T-helper 2 cell treated with Interferon-gamma antibody and Interleukin-4, amounts not matched to agents 100 ng/mL and 5 ng/mL, for 36 hours (primary cell): ENCODE results near the gene IMPA2. TPM values are rescaled to one million over a fixed set of nuclear protein-coding genes. Genes with fewer than 3 reads are reported as not detected.

Experiments used
- intact Hi-C: fragments of 100-400 bp; cut with micrococcal nuclease; formaldehyde crosslinking; loops from one replicate; pipeline ENCODE4 v1.15.1; 2023
- total RNA-seq: library from RNA; stranded (reverse); gene quantifications from 2 replicates; pipeline ENCODE4 v1.2.3, GENCODE V29; 2022

Gene IMPA2
- total RNA-seq, 1 donor from 2014 or later: 21.7 TPM

- intact Hi-C loops: no loop called here
These were observed 64.9 kb downstream of the IMPA2 start for GRCh38 chr18:12046046-12046750.

GRCh38 chr18:12046751-12047335 is 65.5 kb downstream of the IMPA2 start:
- intact Hi-C loops: no loop called here

GRCh38 chr18:12048010-12048826 is 66.9 kb downstream of the IMPA2 start:
- intact Hi-C loops: no loop called here

GRCh38 chr18:12048827-12049175 is 67.5 kb downstream of the IMPA2 start:
- intact Hi-C loops: no loop called here

GRCh38 chr18:12049978-12050811 is 68.9 kb downstream of the IMPA2 start:
- intact Hi-C loops: loop anchor here (10.0 kb wide), 1 partner anchor 185 kb away; no protein-coding TSS in a partner anchor

GRCh38 chr18:12052866-12053265 is 71.6 kb downstream of the IMPA2 start:
- intact Hi-C loops: loop anchor here (10.0 kb wide), 1 partner anchor 182 kb away; no protein-coding TSS in a partner anchor

GRCh38 chr18:12053289-12053688 is 72.0 kb downstream of the IMPA2 start:
- intact Hi-C loops: loop anchor here (10.0 kb wide), 1 partner anchor 182 kb away; no protein-coding TSS in a partner anchor

- intact Hi-C loops: loop anchor here (10.0 kb wide), 1 partner anchor 179 kb away; no protein-coding TSS in a partner anchor
These were observed 75.0 kb downstream of the IMPA2 start for GRCh38 chr18:12056034-12056883.

- intact Hi-C loops: loop anchor here (10.0 kb wide), 1 partner anchor 178 kb away; no protein-coding TSS in a partner anchor
These were observed 75.6 kb downstream of the IMPA2 start for GRCh38 chr18:12056884-12057402.

GRCh38 chr18:12057419-12058039 is 76.2 kb downstream of the IMPA2 start:
- intact Hi-C loops: loop anchor here (10.0 kb wide), 1 partner anchor 177 kb away; no protein-coding TSS in a partner anchor

GRCh38 chr18:12059334-12060181 is 78.3 kb downstream of the IMPA2 start:
- intact Hi-C loops: loop anchor here (10.0 kb wide), 1 partner anchor 175 kb away; no protein-coding TSS in a partner anchor

GRCh38 chr18:12060182-12060870 is 79.0 kb downstream of the IMPA2 start:
- intact Hi-C loops: no loop called here

GRCh38 chr18:12061685-12062084 is 80.4 kb downstream of the IMPA2 start:
- intact Hi-C loops: no loop called here

- intact Hi-C loops: no loop called here
These were observed 81.7 kb downstream of the IMPA2 start for GRCh38 chr18:12062974-12063373.

- intact Hi-C loops: no loop called here
These were observed 82.9 kb downstream of the IMPA2 start for GRCh38 chr18:12064086-12064763.

GRCh38 chr18:12065397-12065796 is 84.1 kb downstream of the IMPA2 start:
- intact Hi-C loops: no loop called here

- intact Hi-C loops: no loop called here
These were observed 85.7 kb downstream of the IMPA2 start for GRCh38 chr18:12066910-12067511.
